HG03039 (cell line): Measurements from ENCODE around the gene ENTHD1.
"Not testable (repeated sequence)": the region's sequence is repeated elsewhere in the genome, so short reads cannot be mapped to it uniquely, and the experiment has no call there.

Source experiments
- ATAC-seq: cut with Tn5 transposase; IDR thresholded peaks from one replicate; pipeline ENCODE4 v1.9.1; 2021; ENCODE audit warnings: mild to moderate bottlenecking, moderate library complexity; ENCODE audit not compliant: unreplicated experiment

Gene ENTHD1

GRCh38 chr22:39735776-39736175 lies 157.8 kb downstream of the ENTHD1 start:
- no peak for ATAC-seq

- ATAC-seq, result no peak
Observed at GRCh38 chr22:39734866-39735265, 158.7 kb downstream of the ENTHD1 start.

GRCh38 chr22:39734046-39734445 lies 159.5 kb downstream of the ENTHD1 start:
- ATAC-seq, result not testable (repeated sequence)

GRCh38 chr22:39733191-39733590 lies 160.4 kb downstream of the ENTHD1 start:
- no peak for ATAC-seq

- no peak for ATAC-seq
Observed at GRCh38 chr22:39732625-39733024, 160.9 kb downstream of the ENTHD1 start.

GRCh38 chr22:39731881-39732555 lies 161.5 kb downstream of the ENTHD1 start:
- ATAC-seq, result no peak

GRCh38 chr22:39731481-39731880 lies 162.1 kb downstream of the ENTHD1 start:
- ATAC-seq, result no peak

- no peak for ATAC-seq
Observed at GRCh38 chr22:39729141-39729934, 164.2 kb downstream of the ENTHD1 start.

GRCh38 chr22:39728236-39728860 lies 165.2 kb downstream of the ENTHD1 start:
- no peak for ATAC-seq

GRCh38 chr22:39727541-39727940 lies 166.0 kb downstream of the ENTHD1 start:
- ATAC-seq, result no peak

GRCh38 chr22:39725351-39726035 lies 168.1 kb downstream of the ENTHD1 start:
- ATAC-seq, result no peak

GRCh38 chr22:39724857-39725256 lies 168.7 kb downstream of the ENTHD1 start:
- no peak for ATAC-seq

- ATAC-seq, result no peak
Observed at GRCh38 chr22:39724390-39724789, 169.2 kb downstream of the ENTHD1 start.

GRCh38 chr22:39723899-39724351 lies 169.6 kb downstream of the ENTHD1 start:
- ATAC-seq, result no peak

- ATAC-seq, result no peak
Observed at GRCh38 chr22:39723463-39723862, 170.1 kb downstream of the ENTHD1 start.

GRCh38 chr22:39722501-39722900 lies 171.1 kb downstream of the ENTHD1 start:
- ATAC-seq, result no peak

- ATAC-seq, result no peak
Observed at GRCh38 chr22:39722032-39722325, 171.6 kb downstream of the ENTHD1 start.

- ATAC-seq, result no peak
Observed at GRCh38 chr22:39721206-39722031, 172.1 kb downstream of the ENTHD1 start.

GRCh38 chr22:39719559-39720450 lies 173.8 kb downstream of the ENTHD1 start:
- ATAC-seq, result no peak
